Nucleus accumbens (tissue), 56 donors: Measurements from ENCODE around the gene AMMECR1.
"Not testable (repeated sequence)": the region's sequence is repeated elsewhere in the genome, so short reads cannot be mapped to it uniquely, and the experiment has no call there.

ENCODE experiments used
- DNase-seq, 56 donors: peaks; one replicate each; lab custom pipeline; 2025; lab: John Stamatoyannopoulos, UW

The AMMECR1 gene

GRCh38 chrX:110265661-110266060 is 52.2 kb downstream of the AMMECR1 start:
- no peak for DNase-seq

GRCh38 chrX:110259117-110259516 is 58.8 kb downstream of the AMMECR1 start:
- no peak for DNase-seq

- no peak for DNase-seq
These were observed 59.3 kb downstream of the AMMECR1 start for GRCh38 chrX:110258552-110258951.

GRCh38 chrX:110257889-110258288 is 60.0 kb downstream of the AMMECR1 start:
- no peak for DNase-seq

GRCh38 chrX:110252711-110253110 is 65.2 kb downstream of the AMMECR1 start:
- DNase-seq, result no peak

- no peak for DNase-seq
These were observed 65.9 kb downstream of the AMMECR1 start for GRCh38 chrX:110251961-110252360.

- no peak for DNase-seq
These were observed 66.4 kb downstream of the AMMECR1 start for GRCh38 chrX:110251526-110251925.

- DNase-seq, result no peak
These were observed 67.0 kb downstream of the AMMECR1 start for GRCh38 chrX:110250847-110251246.

- no peak for DNase-seq
These were observed 69.3 kb downstream of the AMMECR1 start for GRCh38 chrX:110248578-110248977.

- no peak for DNase-seq
These were observed 72.9 kb downstream of the AMMECR1 start for GRCh38 chrX:110245011-110245410.

GRCh38 chrX:110242371-110242770 is 75.5 kb downstream of the AMMECR1 start:
- no peak for DNase-seq

- peak in 1 of 56 donors; percentile 5 for DNase-seq
These were observed 76.1 kb downstream of the AMMECR1 start for GRCh38 chrX:110241816-110242215.

- DNase-seq, result not testable (repeated sequence)
These were observed 79.6 kb downstream of the AMMECR1 start for GRCh38 chrX:110238259-110238658.

GRCh38 chrX:110231485-110231884 is 86.4 kb downstream of the AMMECR1 start:
- DNase-seq, result not testable (repeated sequence)

- DNase-seq, result peak in 2 of 56 donors; percentile 0
These were observed 88.3 kb downstream of the AMMECR1 start for GRCh38 chrX:110229497-110230111.

GRCh38 chrX:110228453-110228852 is 89.4 kb downstream of the AMMECR1 start:
- no peak for DNase-seq

- no peak for DNase-seq
These were observed 91.0 kb downstream of the AMMECR1 start for GRCh38 chrX:110226931-110227330.

GRCh38 chrX:110224926-110225617 is 92.8 kb downstream of the AMMECR1 start:
- no peak for DNase-seq

GRCh38 chrX:110222497-110223257 is 95.2 kb downstream of the AMMECR1 start:
- DNase-seq, result no peak

- DNase-seq, result no peak
These were observed 98.0 kb downstream of the AMMECR1 start for GRCh38 chrX:110219920-110220319.

- no peak for DNase-seq
These were observed 99.3 kb downstream of the AMMECR1 start for GRCh38 chrX:110218591-110218990.

- DNase-seq, result no peak
These were observed 101.9 kb downstream of the AMMECR1 start for GRCh38 chrX:110216027-110216426.
